Medulla oblongata (tissue), 1 donor: ENCODE data around the gene ADGRD1.

Source experiments
- DNase-seq: peaks from one replicate; pipeline ENCODE4 v3.0.0-alpha.2; 2015; ENCODE audit errors: extremely low spot score

Gene ADGRD1

DNA sequence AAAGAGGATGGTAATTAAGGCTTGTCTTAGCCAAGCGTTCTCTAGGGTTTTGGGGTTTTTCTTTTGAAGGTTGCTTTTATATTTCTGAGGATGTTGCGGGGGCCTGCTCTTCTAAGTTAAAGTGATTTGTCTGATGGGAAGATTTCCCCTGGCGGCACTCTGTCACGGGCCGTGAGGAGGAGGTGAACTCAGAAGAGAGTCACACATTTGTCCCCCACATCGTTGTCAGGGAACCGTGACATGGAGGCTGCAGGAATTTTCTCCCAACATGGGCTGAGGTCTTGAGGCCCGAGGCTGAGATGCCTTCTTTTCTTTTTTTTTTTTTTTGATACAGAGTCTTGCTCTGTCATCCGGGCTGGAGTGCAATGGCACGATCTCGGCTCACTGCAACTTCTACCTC lies 71.5 kb downstream of the ADGRD1 start:
- no peak for DNase-seq

DNA sequence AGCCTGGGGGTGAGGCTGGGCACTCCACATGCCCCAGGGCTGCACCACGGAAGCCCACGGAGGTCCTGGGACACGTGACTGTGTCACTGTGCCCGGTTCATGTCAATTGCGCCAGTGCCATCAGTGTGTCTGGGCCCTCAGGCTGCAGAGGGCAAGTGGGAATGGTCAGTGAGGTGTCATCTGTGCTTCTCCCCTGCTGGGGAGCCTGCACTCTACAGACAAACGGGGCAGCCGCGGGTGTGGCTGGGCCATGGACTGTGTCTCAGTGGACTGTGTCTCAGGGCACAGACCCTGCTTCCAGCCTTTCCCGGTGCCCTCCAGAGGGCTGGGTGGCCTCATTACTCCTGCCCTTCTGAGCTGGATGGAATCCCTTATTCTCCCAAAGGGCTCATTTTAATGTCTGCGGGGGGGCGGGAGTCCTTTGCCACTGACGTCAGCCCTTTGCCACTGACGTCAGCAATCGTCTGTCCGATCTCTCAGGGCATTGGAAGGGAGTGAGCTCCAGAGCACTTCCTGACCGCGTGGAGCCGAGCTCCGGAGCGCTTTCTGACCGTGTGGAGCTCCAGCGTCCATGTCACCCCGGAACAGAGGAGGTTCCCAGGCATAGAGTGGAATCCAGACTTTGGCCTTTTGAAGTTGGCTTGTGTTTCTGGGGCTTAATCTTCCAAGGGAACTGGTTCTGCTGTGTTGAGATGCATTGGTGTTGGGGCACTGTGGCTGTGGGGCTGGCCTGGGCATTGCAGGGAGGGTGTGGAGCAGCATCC lies 72.4 kb downstream of the ADGRD1 start:
- no peak for DNase-seq

DNA sequence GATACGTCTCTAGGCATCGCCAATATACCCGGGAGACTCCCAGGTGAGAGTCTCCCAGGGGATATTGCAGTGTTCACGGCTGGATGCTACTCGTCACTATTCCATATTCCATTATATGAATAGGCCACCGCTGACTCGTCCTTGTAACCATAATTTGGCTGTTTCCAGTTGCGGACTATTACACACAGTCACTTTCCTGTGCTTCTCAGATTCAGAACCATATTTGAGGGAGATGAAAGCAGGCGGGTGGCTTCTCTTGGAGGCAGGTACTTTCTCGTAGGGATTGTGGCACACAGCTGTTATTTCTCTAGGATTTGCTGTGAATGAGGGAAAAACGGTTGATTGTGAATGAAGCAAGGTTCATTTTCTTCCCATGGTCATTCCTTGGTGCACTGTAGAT lies 73.0 kb downstream of the ADGRD1 start:
- DNase-seq: no peak

DNA sequence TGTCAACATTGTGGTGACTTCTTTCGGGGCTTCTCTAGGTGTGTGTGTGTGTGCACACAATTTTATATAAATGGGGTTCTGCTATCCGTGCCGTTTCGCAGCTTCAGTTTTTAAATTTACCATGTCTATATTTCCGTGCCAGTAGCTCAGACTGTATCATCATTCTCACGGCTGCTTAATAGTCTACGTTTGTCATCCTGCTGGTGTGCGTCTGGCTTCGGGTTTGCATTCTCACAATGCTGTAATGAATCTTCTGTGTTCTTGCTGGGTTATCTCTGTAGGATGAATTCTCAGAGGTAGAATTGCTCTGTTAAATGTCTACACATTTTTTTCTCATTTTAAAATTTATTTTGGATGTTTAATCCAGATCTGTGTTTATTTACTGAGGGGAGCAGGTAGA lies 73.6 kb downstream of the ADGRD1 start:
- no peak for DNase-seq

DNA sequence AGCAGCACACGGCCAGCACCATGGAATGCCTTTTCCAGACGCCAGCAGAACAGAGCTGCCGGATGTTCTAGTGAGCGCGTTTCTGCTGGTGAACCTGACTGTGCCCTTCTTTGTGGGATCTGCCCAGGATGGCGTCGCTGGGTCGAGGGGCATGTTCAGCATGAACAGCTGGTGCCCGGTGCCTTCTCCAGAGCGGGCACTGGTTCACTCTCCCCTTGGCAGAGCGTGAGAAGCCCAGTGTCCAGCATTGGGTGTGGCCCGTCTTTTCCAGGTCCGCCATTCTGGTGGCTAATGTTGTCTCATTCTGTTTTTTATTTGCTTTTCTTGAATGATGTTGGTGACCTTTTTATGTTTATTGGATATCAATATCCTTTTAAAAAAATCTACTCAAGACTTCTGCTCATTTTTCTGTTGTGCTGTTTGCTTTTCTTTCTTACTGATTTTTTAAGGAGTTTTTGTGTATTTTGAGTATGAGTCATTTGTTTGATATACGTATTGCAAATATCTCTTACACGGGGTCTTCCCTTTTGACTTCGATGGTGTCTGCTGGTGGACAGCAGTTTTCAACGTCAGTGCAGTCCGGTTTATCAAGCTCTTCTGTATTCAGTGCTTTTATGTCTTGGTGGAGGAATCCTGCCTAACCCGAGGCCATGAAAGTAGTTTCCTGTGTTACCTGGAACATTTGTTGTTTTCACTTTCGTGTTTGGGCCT lies 74.3 kb downstream of the ADGRD1 start:
- no peak for DNase-seq

DNA sequence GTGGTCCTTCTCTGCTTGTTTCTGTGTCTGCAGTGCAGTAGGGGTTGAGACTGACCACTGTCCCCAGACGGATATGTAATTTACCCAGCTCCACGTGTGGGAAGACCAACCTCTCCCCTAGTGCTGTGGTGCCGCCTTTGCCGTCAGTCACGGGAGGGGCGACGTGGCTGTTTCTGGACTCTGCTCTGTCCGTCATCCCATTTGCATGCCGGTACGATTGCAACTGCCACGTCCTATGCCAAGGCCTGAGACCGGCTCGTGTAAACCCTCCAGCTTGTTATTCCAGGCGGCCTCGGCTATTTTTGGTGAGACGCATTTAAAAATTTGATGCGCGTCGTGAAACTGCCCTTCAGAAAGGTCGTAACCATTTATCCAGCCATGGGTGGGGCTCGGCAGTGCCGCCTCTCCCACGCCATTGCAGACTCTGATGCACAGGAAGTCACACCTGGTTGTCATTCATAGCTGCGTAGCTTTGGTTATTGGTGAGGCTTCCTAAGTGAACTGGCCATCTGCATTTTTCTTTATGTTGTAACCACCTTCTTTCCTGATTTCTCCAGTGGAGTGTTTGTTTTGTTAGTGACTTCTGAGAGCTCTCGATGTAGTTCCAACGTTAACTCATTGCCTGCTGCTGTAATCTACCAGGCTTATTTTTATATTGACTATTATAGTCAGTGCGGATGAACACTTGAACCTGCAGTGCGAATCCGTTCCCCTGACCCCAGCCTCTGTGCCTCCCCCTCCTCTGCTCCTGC lies 75.1 kb downstream of the ADGRD1 start:
- DNase-seq: no peak

DNA sequence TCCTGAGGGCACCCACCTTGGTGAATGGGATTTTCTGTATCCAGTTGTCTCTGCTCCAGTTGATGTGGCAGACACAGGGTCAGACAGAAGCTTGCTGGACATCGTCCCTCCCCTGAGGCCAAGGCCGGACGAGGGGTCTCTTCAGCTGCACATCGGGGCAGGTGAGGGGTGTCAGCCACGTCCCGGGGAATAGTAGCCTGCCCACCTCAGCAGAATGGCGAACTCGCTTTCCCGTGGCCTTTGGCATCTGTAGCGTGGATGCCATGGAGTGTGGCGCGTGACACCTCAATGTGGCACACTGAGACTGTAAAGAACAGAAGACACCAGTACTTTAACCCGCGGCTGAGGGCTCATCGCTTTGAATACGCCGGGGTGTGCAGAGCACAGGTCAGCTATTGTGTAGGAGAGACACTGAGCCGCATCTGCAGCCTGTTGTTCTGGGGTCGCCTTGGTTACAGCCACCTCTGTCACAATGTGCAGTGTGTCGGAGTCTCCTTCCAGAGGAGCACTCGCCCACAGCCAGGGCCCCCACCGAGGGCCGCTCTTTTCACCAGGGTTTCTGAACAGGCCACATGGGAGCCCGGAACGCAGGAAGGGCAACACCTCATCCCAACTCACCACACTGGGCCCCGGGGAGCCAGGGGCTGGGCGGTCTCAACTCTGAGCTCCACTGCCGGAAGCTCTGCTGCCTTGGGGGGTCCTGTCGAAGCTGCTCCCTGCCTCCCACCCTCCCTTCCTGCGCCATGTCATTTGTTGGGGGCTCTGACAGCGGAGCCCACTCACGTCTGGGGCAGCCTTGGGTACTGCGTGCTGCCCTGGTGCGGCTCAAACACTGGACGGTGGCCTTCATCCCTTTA lies 77.0 kb downstream of the ADGRD1 start:
- no peak for DNase-seq

DNA sequence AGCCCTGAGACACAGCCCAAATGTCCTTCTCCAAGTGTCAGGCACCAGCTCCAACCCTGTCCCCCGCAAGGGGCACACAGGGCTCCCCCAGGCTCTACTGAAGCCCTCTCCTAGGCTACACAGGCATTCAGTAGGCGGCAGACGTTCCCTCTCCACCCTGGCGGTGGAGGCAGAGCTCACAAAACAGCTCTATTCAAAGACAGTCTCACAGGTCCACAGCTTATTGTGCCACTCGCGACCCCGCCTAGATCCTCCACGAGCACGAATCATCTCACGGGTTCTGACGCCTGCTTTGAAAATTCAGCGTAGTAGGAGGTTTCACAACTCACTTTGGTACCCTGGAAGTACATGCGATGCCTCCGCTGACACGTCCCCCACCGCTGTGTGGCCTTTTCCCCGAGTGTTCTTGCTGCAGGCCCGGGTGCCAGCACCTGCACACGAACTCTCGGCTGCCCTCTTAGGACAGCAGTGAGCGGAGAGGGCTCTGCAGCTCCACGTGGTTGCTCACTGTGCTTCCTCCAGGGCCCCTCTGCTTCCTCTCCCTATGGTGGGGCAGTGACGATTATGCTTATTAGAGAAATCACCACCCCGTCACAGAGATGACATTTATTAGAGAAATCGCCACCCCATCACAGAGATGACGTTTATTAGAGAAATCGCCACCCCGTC lies 78.5 kb downstream of the ADGRD1 start:
- DNase-seq: no peak

DNA sequence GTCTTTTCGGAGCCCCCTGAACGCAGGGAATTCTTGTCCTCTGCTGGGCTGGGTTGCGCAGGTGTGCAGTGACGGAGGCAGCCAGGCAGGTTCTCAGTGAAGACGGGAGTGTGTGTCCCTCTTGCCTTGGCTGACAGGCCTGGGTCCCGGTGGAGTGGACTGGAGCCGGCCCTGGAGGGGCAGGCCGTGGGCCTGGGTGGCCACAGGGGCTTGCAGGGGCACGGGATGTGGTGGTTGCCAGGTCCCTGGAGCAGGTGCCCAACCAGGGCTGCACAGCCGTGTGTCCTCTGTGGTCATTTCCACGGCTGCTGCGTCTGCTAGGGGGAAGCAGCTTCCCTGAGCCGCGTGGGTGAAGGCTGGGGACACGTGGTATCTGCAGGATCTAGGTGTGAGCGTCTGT lies 79.8 kb downstream of the ADGRD1 start:
- DNase-seq: no peak

DNA sequence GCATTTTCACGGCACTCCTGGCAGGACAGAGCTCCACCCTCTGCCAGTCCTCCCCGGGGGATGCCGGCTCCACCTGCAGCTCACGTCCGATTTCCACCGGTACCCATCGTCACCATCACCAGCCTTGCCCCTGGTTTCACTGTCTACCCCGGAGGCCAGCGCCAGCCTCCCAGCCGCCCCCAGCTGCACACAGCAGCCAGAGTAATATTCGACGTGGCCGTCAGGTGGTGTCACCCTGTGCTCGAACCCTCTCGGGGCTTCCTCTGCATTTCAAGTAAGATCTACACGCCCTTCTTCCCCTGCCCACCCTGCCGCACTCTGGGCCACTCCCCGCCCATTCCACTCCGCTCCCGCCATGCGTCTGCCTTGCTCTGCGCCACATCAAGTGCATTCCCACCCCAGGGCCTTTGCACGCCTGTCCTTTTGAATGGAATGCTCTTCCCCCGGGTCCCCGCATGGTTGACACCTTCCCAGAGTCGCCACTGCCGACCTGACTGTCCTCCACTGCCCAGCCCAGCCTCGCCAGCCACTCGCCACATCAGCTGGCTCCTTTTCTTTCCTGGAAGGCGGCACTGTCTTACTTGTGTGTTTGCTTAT lies 80.3 kb downstream of the ADGRD1 start:
- no peak for DNase-seq

DNA sequence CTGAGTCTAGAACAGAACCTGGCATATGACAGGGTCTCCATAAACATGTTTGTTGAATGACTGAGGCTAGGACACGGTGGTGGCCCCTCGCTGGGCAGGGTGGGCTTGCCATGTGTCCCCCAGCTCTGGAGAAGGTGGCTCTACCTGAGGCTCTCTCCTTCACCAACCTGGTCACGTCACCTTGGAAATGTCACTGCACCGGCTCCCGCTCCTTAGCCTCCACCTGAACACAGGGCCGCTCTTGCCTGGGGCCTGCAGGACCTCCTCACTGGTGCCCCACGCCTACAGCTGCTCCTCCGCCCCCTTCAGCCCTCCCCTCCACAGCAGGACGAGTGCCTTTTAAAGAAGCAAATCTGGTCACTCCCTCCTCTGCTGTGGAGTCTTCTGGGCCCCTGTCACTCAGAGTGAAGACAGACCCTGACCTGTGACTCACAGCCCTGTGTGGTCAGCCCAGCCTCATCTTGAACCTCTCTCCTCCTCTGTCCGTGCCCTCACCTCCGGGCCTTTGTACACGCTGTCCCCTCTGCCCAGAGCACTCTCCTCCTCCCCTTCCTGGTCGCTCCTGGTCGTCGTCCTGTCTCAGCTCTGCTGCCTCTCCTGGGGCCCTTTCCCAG lies 81.0 kb downstream of the ADGRD1 start:
- no peak for DNase-seq

DNA sequence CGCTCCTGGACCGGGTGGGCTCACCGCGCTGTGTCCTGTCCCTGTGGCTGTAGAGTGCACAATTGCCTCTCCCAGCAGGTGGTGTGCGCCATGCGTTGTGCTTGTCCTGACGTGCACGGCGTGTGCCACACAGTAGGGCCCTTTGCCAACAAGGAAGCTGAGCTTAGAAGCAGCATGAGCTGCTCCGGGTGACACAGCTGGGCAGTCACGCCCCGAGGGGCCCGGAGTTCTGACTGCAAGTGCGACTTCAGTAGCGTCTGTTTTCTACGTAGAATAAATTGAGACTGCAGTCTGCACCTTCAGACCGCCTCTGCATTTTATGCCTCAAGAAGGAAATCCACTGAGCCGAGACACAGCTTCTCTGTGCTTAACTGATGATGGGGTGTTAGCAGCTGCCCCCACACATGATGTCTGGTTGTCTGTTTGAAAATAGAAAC lies 81.6 kb downstream of the ADGRD1 start:
- no peak for DNase-seq

DNA sequence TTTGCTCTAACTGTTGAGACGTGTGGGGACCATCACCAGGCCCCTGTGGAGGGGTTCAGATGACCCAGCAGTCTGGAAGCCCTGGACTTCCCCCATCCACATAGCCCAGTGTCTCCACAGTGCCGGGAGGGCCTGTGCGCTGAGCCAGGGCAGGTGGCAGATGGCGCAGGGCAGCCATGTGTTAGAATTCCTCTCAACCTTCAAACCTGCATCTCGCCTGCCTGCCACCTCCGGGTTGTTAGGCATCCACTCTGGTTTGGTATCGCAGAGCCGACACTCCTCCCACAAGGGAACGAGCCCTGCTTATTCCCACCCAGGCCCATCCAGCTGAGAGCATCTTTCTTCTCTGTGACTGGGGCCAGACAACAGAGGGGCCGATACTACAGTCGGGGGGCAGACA lies 84.5 kb downstream of the ADGRD1 start:
- no peak for DNase-seq

DNA sequence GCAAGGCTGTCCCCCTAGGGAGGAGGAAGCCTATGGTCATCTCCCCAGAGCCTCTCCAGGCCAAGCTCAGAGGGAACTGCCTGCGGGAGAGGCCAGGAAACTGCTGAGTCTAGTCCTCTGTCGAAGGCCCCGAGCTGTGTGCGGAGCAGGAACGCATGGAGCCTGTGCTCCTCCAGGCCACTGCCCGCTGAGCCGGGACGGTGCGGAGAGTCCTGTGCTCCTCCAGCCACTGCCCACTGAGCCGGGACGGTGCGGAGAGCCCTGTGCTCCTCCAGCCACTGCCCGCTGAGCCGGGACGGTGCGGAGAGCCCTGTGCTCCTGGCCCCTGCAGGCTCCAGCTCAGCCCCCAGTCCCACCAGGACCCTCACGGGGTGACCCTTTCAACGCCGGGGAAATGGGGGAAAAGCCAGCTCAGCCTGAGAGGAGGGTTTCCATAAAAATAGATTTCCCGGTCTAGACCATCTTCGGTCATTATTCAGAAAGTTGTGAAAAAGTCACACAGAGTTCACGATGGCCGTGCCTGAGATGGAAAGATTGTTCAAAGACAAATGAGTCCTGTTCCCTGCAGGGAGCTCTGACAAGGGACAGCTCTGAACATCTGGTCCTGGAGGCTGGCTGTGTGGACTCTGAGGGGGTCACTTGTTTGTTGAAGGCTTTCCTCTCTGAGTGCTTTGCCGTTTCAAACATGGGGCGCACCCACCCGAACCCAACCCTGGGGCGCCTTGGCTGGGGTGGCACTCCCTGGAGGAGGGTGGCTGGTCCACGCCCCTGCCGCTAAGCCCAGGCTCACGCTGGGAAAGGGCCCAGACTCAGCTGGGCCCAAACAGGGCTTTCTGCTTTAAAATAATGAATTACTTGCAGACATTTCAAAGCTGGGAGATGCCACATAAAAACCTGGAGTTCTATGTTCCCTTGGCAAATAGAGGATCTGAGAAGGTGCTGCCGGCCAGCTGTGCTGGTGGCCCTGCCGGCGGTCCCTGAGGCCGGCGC lies 85.5 kb downstream of the ADGRD1 start:
- DNase-seq: no peak

DNA sequence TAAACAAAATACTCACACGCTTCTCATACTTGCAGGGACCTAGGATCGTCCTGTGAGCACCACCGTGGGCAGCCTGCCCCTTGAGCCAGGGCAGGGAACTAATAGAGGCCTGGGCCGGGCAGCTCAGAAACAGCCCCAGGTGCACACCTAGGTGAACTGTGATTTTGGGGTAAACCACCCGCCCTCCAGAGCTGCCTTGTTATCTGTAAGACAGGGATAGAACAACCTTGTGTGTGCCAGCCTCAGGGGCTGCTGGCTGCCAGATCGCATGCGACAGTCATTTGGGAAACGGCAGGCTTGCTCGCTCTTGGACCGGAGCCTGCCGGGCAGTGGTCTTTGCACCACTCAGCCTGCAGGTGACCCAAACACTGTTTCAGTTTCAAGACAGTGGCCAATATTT lies 86.8 kb downstream of the ADGRD1 start:
- DNase-seq: no peak

DNA sequence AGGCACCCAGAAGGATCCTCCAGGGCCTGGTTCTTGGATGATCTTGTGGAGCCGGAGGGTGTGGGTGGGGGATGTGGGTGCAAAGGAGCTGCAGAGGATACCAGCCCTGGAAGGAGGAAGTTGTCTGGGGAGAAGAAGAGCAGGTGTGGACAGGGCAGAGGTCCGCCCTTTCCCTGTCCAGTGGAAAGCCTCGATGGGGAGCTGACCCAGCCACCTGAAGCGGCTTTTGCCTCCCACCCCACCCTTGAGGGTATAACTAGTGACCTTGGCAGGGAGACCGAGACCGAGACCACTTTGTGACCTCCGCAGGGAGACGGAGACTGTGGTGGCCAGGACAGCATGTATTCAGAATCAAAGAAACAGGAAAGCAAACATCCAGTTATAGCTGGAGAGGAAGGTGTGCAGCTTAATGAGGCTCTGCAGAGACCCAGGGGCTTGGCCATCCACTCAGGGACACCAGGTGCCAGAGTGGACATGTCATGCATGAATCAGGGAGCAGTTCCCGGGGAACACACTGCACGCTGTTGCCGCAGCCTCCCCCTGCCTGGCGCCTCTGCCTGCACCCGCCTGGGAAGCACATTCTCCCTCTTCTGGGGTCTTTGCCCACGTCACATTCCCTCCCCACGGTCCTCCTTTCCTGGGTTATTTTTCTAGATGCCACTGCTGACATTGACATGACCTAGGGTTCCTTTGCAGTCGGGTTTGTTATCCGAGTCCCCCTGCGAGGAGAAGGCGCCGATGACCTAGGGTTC lies 87.7 kb downstream of the ADGRD1 start:
- no peak for DNase-seq

DNA sequence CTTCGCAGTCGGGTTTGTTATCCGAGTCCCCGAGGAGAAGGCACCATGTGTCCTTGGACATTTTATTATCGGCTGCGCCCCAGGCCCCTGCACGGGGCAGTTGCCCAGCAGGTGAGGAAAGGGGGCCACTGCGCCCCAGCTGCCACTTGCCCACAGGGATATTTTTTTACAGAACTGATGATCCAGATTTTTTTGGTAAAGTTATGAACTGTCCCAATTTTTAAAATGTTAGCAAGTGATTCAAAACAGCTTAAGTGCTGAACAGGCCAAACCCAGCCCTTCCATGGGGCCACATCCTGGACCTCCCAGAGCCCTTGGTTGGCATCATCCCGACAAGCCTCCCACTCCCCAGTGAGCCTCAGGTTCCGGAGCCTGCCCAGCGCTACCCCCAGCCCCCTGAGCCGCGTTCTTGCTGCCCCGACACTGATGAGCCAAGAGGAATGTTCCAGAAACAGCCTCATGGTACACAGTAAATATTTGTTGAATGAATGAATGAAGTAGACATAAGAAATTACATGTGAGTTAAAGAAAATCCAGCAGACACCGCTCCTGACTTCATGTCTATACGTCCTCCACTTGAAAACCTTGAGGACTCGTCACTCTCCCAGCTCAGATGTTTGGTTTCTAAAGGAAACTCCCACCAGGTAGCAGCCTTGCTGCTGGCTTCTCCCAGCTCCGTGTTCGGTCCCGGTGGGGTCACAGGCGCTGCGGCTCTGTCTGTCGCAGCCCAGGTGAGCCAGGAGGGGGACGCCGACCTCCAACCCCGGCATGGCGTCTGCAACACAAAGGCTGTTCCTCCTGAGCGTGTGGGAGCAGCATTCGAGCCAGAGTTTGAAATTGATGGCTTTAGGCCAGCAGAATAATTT lies 88.5 kb downstream of the ADGRD1 start:
- DNase-seq: no peak
